SU-DHL-6 (cell line): ENCODE data around the gene NBPF1.
"Not testable (repeated sequence)": the region's sequence is repeated elsewhere in the genome, so short reads cannot be mapped to it uniquely, and the experiment has no call there.

ENCODE experiments used
- CTCF ChIP-seq: fragments of 200-600 bp; sonication (generic); IDR thresholded peaks from one replicate; pipeline ENCODE4 v1.5.1; 2017; ENCODE audit warnings: antibody characterized with exemption, mild to moderate bottlenecking, low read length, moderate library complexity; ENCODE audit not compliant: insufficient read depth, poor library complexity, severe bottlenecking
- EZH2phosphoT487 ChIP-seq: fragments of 200-600 bp; sonication (generic), shearing (Covaris generic); conservative IDR thresholded peaks from 2 replicates; pipeline ENCODE4 v1.6.1; 2018; ENCODE audit warnings: mild to moderate bottlenecking, antibody characterized with exemption, low read length, moderate library complexity, mixed read lengths

DNA sequence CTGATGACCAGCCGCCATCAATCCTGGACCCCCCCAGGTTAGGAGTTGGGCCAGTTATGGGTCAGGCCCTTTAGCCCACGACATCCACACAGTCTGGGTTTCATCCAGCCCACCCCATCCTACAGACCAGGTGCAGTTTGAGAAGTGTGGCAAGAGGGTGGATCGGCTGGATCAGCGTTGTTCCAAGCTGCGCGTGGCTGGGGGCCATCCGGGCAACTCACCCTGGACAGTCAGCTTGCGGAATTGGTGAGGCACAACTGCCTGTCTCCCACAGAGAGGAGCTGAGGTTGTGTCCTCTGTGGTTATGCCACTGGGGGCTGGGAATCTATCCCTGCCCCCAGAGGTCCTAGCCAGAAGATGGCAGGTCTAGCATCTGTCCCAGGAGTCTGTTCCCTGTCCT lies 35.4 kb upstream of the NBPF1 start:
- TF ChIP-seq CTCF, EZH2phosphoT487: not testable (repeated sequence)
